Measurements from ENCODE around the gene KCTD3.

DNA sequence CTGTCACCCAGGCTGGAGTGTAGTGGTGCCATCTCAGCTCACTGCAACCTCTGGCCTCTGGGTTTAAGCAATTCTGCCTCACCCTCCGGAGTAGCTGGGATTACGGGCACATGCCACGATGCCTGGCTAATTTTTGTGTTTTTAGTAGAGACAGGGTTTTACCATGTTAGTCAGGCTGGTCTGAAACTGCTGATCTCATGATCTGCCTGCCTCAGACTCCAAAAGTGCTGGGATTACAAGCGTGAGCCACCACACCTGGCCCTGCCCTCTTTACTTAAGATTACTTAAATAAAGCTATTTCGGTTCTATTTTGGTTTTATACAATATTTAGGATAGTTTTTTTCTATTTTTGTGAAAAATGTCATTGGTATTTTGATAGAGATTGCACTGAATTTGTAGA, 15.3 kb upstream of the KCTD3 start:
- TF ChIP-seq, protein P1, sequence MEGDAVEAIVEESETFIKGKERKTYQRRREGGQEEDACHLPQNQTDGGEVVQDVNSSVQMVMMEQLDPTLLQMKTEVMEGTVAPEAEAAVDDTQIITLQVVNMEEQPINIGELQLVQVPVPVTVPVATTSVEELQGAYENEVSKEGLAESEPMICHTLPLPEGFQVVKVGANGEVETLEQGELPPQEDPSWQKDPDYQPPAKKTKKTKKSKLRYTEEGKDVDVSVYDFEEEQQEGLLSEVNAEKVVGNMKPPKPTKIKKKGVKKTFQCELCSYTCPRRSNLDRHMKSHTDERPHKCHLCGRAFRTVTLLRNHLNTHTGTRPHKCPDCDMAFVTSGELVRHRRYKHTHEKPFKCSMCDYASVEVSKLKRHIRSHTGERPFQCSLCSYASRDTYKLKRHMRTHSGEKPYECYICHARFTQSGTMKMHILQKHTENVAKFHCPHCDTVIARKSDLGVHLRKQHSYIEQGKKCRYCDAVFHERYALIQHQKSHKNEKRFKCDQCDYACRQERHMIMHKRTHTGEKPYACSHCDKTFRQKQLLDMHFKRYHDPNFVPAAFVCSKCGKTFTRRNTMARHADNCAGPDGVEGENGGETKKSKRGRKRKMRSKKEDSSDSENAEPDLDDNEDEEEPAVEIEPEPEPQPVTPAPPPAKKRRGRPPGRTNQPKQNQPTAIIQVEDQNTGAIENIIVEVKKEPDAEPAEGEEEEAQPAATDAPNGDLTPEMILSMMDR (IDR thresholded peaks at IDR 0.05; ENCODE audit: poor library complexity), result no peak
- no peak for TF ChIP-seq EZH2 (IDR thresholded peaks at IDR 0.05; ENCODE audit: borderline replicate concordance)
